GM04504 (cell line): ENCODE measurements around the gene GNL3.
A peak's percentile ranks its signal among the peaks of the same experiment; 100 is the strongest.

Experiments
- DNase-seq: peaks from one replicate; pipeline ENCODE4 v3.0.0-alpha.2; 2012; ENCODE audit warnings: low read depth

GNL3 gene

GRCh38 chr3:52689151-52689550 lies 3.3 kb downstream of the GNL3 start:
- no peak for DNase-seq

GRCh38 chr3:52690560-52690959 lies 4.7 kb downstream of the GNL3 start:
- DNase-seq, result no peak

- DNase-seq, result no peak
Measured at GRCh38 chr3:52693071-52693470, 7.2 kb downstream of the GNL3 start.

GRCh38 chr3:52694528-52695189 lies 8.8 kb downstream of the GNL3 start:
- DNase-seq, result no peak

- no peak for DNase-seq
Measured at GRCh38 chr3:52695798-52696671, 10.2 kb downstream of the GNL3 start.

- no peak for DNase-seq
Measured at GRCh38 chr3:52696830-52697631, 11.2 kb downstream of the GNL3 start.

GRCh38 chr3:52697632-52697965 lies 11.8 kb downstream of the GNL3 start:
- no peak for DNase-seq

GRCh38 chr3:52703341-52703740 lies 17.5 kb downstream of the GNL3 start:
- DNase-seq, result no peak

- no peak for DNase-seq
Measured at GRCh38 chr3:52704611-52705437, 19.0 kb downstream of the GNL3 start.

GRCh38 chr3:52705438-52705687 lies 19.5 kb downstream of the GNL3 start:
- no peak for DNase-seq

- peak; percentile 72 for DNase-seq
Measured at GRCh38 chr3:52705688-52706686, 20.2 kb downstream of the GNL3 start, which contains the start of the genes GLT8D1 and SPCS1. GLT8D1 (minus strand) TSS chr3:52705791; CDS start chr3:52700460, 5,331 bp downstream. SPCS1 (plus strand) TSS chr3:52706106; CDS start chr3:52706247, 141 bp downstream.

- no peak for DNase-seq
Measured at GRCh38 chr3:52707585-52707984, 21.8 kb downstream of the GNL3 start.

GRCh38 chr3:52710512-52710911 lies 24.7 kb downstream of the GNL3 start:
- DNase-seq, result no peak

- DNase-seq, result no peak
Measured at GRCh38 chr3:52712291-52713212, 26.7 kb downstream of the GNL3 start.

GRCh38 chr3:52714335-52715302 lies 28.8 kb downstream of the GNL3 start:
- no peak for DNase-seq

- no peak for DNase-seq
Measured at GRCh38 chr3:52715714-52716305, 30.0 kb downstream of the GNL3 start.

- no peak for DNase-seq
Measured at GRCh38 chr3:52719618-52720017, 33.8 kb downstream of the GNL3 start.
